A673 (cell line): ENCODE data around the gene FBXO41. TPM values are rescaled to one million over a fixed set of nuclear protein-coding genes. Genes with fewer than 3 reads are reported as not detected.
A peak's percentile ranks its signal among the peaks of the same experiment; 100 is the strongest.

Source experiments
- BruUV-seq: library from RNA; stranded (reverse); fragments of 400-500 nt; replicated peaks from 2 replicates; lab custom pipeline; 2021; lab: Mats Ljungman, UMichigan
- CTCF ChIA-PET: fragments of 300-600 bp; sonication (Branson Sonifier 250); formaldehyde crosslinking; loops from one replicate; lab custom pipeline; 2022; ENCODE audit warnings: antibody characterized with exemption; lab: Charles Lee
- POLR2A ChIA-PET: fragments of 300-600 bp; sonication (Branson Sonifier 250); formaldehyde crosslinking; loops from one replicate; lab custom pipeline; 2022; ENCODE audit warnings: antibody characterized with exemption; ENCODE audit not compliant: low non-redundant PET; lab: Charles Lee
- DNase-seq: peaks from one replicate; pipeline ENCODE4 v3.0.0-alpha.2; 2015; ENCODE audit warnings: low spot score
- H3K27ac ChIP-seq: fragments of 200-600 bp; sonication (generic); 2 replicates; pipeline ENCODE4 v1.5.1; 2016; ENCODE audit warnings: mixed run types, low read depth, mild to moderate bottlenecking, mixed read lengths, antibody characterized with exemption, low read length; ENCODE audit not compliant: poor library complexity, severe bottlenecking
- H3K27me3 ChIP-seq: fragments of 200-600 bp; sonication (generic); replicated peaks from 2 replicates; pipeline ENCODE4 v1.6.1; 2017; ENCODE audit warnings: mixed run types, low read depth, mild to moderate bottlenecking, mixed read lengths, antibody characterized with exemption, low read length; ENCODE audit not compliant: insufficient read depth, poor library complexity
- H3K36me3 ChIP-seq: fragments of 200-600 bp; sonication (generic); 2 replicates; pipeline ENCODE4 v1.6.1; 2016; ENCODE audit warnings: mixed run types, mild to moderate bottlenecking, mixed read lengths, antibody characterized with exemption, low read length; ENCODE audit not compliant: insufficient read depth, poor library complexity, severe bottlenecking
- H3K4me1 ChIP-seq: fragments of 200-600 bp; sonication (generic); 2 replicates; pipeline ENCODE4 v1.6.1; 2017; ENCODE audit warnings: mixed run types, mild to moderate bottlenecking, mixed read lengths, antibody characterized with exemption, low read length; ENCODE audit not compliant: insufficient read depth, poor library complexity, severe bottlenecking
- H3K4me3 ChIP-seq: fragments of 200-600 bp; sonication (generic); 2 replicates; pipeline ENCODE4 v1.5.1; 2016; ENCODE audit warnings: low read depth, mixed run types, mild to moderate bottlenecking, mixed read lengths, low read length; ENCODE audit not compliant: poor library complexity, severe bottlenecking
- H3K9me3 ChIP-seq: fragments of 200-600 bp; sonication (generic); 2 replicates; pipeline ENCODE4 v1.6.1; 2016; ENCODE audit warnings: mixed run types, low read depth, mild to moderate bottlenecking, mixed read lengths, antibody characterized with exemption, low read length; ENCODE audit not compliant: poor library complexity, severe bottlenecking
- EZH2 ChIP-seq: fragments of 200-600 bp; sonication (generic); IDR thresholded peaks from 2 replicates; pipeline ENCODE4 v1.6.1; 2017; ENCODE audit warnings: borderline replicate concordance, low read depth, mild to moderate bottlenecking, mixed read lengths, antibody characterized with exemption, low read length; ENCODE audit not compliant: poor library complexity, severe bottlenecking
- intact Hi-C: fragments of 100-400 bp; cut with micrococcal nuclease; formaldehyde crosslinking; loops from one replicate; pipeline ENCODE4 v1.10.0; 2022; ENCODE audit not compliant: unreplicated experiment
- total RNA-seq: library from RNA; stranded (reverse); gene quantifications from 2 replicates; pipeline ENCODE4 v1.2.3, GENCODE V29; 2021
- TF ChIP-seq, protein P1 (sequence below): fragments of 300-800, 200-600 bp; sonication (generic); conservative IDR thresholded peaks from 2 replicates; pipeline ENCODE4 v1.5.1; 2017; ENCODE audit warnings: low read depth, mild to moderate bottlenecking, antibody characterized with exemption, low read length, moderate library complexity, mixed read lengths

Gene FBXO41
- total RNA-seq, 1 experiment from 2014 or later = 8.6 TPM

- intact Hi-C loops = no loop called here
- Histone ChIP-seq H3K27me3 (peaks cover 68% of the 10 kb centered on the region), H3K36me3 (no peaks in the 10 kb centered on the region), H3K27ac (no peak overlapping the region), H3K9me3 (no peaks in the 10 kb centered on the region), H3K4me1 (peaks cover 6% of the 10 kb centered on the region), H3K4me3 (peak overlapping the region; percentile 52)
- peak; percentile 14 for DNase-seq
- no TSS peak for BruUV-seq
- TF ChIP-seq EZH2 = no peak
- TF ChIP-seq, protein P1, sequence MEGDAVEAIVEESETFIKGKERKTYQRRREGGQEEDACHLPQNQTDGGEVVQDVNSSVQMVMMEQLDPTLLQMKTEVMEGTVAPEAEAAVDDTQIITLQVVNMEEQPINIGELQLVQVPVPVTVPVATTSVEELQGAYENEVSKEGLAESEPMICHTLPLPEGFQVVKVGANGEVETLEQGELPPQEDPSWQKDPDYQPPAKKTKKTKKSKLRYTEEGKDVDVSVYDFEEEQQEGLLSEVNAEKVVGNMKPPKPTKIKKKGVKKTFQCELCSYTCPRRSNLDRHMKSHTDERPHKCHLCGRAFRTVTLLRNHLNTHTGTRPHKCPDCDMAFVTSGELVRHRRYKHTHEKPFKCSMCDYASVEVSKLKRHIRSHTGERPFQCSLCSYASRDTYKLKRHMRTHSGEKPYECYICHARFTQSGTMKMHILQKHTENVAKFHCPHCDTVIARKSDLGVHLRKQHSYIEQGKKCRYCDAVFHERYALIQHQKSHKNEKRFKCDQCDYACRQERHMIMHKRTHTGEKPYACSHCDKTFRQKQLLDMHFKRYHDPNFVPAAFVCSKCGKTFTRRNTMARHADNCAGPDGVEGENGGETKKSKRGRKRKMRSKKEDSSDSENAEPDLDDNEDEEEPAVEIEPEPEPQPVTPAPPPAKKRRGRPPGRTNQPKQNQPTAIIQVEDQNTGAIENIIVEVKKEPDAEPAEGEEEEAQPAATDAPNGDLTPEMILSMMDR = no peak
- CTCF ChIA-PET = interaction anchor here (1.0 kb wide), 1 partner anchor 81 kb away, joined by 4 read pairs; no protein-coding TSS in a partner anchor
- POLR2A ChIA-PET = no interaction called here
Measured at GRCh38 chr2:73292906-73293533, 8.7 kb upstream of the FBXO41 start.

- ChIA-PET CTCF (interaction anchor here (1.1 kb wide), 1 partner anchor 68 kb away, joined by 4 read pairs; no protein-coding TSS in a partner anchor), POLR2A (interaction anchor here (0.6 kb wide), 1 partner anchor 1542 kb away, joined by 3 read pairs; no protein-coding TSS in a partner anchor)
- H3K36me3 ChIP-seq = no peaks in the 10 kb centered on the region
- peaks cover 6% of the 10 kb centered on the region for H3K4me1 ChIP-seq
- H3K27me3 ChIP-seq = peaks cover 68% of the 10 kb centered on the region
- H3K4me3 ChIP-seq = peak overlapping the region; percentile 52
- intact Hi-C loops = no loop called here
- no peaks in the 10 kb centered on the region for H3K9me3 ChIP-seq
- no peak overlapping the region for H3K27ac ChIP-seq
- peak; percentile 16 for TF ChIP-seq EZH2
- TF ChIP-seq, protein P1 = no peak
- DNase-seq = no peak
- no TSS peak for BruUV-seq
Measured at GRCh38 chr2:73292316-73292905, 8.1 kb upstream of the FBXO41 start.

DNA sequence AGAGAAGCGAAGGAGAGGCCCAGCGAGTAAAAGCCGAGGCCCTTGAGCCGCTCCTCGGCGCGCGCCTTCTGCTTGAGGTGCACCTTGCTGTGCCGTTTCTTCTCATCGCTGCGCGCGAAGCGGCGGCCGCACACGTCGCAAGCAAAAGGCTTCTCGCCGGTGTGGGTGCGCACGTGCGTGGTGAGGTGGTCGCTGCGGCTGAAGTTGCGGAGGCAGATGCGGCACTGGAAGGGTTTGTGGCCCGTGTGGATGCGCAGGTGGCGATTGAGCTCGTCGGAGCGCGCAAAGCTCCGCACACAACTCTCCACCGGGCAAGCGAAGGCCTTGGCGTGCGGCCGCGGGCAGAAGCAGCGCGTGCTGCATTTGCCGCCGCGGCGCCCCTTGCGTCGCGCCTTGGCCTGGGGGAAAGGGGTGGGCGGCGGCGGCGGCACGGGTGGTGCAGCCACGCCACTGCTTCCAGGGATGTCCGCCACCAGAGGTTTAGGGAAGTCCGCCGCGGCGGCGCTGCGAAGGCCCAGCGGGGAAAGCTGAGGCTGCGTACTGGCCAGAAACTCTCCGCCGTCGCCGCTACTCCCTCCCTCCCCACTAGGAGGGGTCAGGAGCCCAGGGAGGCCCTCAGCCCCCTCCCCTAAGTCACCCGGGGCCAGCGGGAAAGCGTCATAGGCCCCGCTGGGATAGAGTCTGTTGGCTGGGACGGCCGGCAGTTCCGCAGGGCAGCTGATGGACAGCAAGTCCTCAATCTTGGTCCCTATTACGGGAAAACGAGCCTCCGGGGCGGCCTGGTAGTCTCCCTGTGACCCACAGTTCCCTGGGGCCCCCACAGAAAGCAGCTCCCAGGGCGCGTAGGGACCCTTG is 7.4 kb upstream of the FBXO41 start:
- Histone ChIP-seq H3K4me1 (peaks cover 6% of the 10 kb centered on the region), H3K27ac (no peak overlapping the region), H3K36me3 (no peaks in the 10 kb centered on the region), H3K9me3 (no peaks in the 10 kb centered on the region), H3K27me3 (peaks cover 67% of the 10 kb centered on the region), H3K4me3 (peak overlapping the region; percentile 52)
- BruUV-seq = no TSS peak
- intact Hi-C loops = no loop called here
- peak; percentile 92 for TF ChIP-seq EZH2
- TF ChIP-seq, protein P1 = peak; percentile 28
- peak; percentile 47 for DNase-seq
- ChIA-PET CTCF (interaction anchor here (1.1 kb wide), 2 partner anchors 47 to 68 kb away, joined by 3 to 4 read pairs; no protein-coding TSS in a partner anchor), POLR2A (interaction anchor here (0.6 kb wide), 1 partner anchor 1543 kb away, joined by 3 read pairs; no protein-coding TSS in a partner anchor)
